ENCODE data around the gene LGMN.

GRCh38 chr14:92673601-92674150 lies 74.8 kb downstream of the LGMN start:
- TF ChIP-seq CTCF (conservative IDR thresholded peaks at IDR 0.05; ENCODE audit: low read length) (no peak), EZH2phosphoT487 (IDR thresholded peaks at IDR 0.05; ENCODE audit: borderline replicate concordance) (no peak)
